SK-N-MC (cell line): ENCODE results near the gene SEC22A.

Experiments
- EZH2 ChIP-seq: fragments of 200-600 bp; sonication (generic); IDR thresholded peaks from one replicate; pipeline ENCODE4 v1.6.1; 2017; ENCODE audit warnings: antibody characterized with exemption
- FOXP2 ChIP-seq: optimal IDR thresholded peaks from 2 replicates; pipeline ENCODE3; 2011; ENCODE audit warnings: mild to moderate bottlenecking, moderate library complexity; ENCODE audit not compliant: insufficient read depth; ENCODE audit errors: extremely low read length, control extremely low read depth
- POLR2AphosphoS5 ChIP-seq: IDR thresholded peaks from 2 replicates; pipeline ENCODE4 v1.6.1; 2012; ENCODE audit warnings: mild to moderate bottlenecking, low read depth, low read length, borderline replicate concordance

GRCh38 chr3:123279121-123279520 lies 77.4 kb downstream of the SEC22A start:
- TF ChIP-seq POLR2AphosphoS5: no peak
- no peak for TF ChIP-seq FOXP2
- no peak for TF ChIP-seq EZH2
